Liver (tissue), 9 donors: ENCODE results near the gene TFF3. TPM values are rescaled to one million over a fixed set of nuclear protein-coding genes. Genes with fewer than 3 reads are reported as not detected.
A peak's percentile ranks its signal among the peaks of the same experiment; 100 is the strongest.

Experiments used
- DNase-seq: peaks from one replicate; pipeline ENCODE4 v3.0.0-alpha.2; 2017; ENCODE audit warnings: low spot score
- H3K27ac ChIP-seq, 2 donors: one replicate each; pipeline ENCODE4 v1.7.0; 2013; ENCODE audit warnings: inconsistent platforms in 2 of 2, low read length in 2 of 2, control low read depth in 1 of 2, low read depth in 1 of 2, mild to moderate bottlenecking in 1 of 2
- H3K27me3 ChIP-seq, 4 donors: one replicate each; pipeline versions ENCODE4 v1.6.1 to v1.7.0; 2013; ENCODE audit warnings: low read length in 3 of 4, inconsistent platforms in 1 of 4, mild to moderate bottlenecking in 1 of 4, moderate library complexity in 1 of 4; ENCODE audit not compliant: control insufficient read depth in 4 of 4, insufficient read depth in 4 of 4
- H3K36me3 ChIP-seq, 4 donors: one replicate each; pipeline versions ENCODE4 v1.6.1 to v1.7.0; 2013; ENCODE audit warnings: low read length in 3 of 4, mild to moderate bottlenecking in 3 of 4, low read depth in 1 of 4, moderate library complexity in 1 of 4; ENCODE audit not compliant: control insufficient read depth in 4 of 4, insufficient read depth in 3 of 4
- H3K4me1 ChIP-seq, 4 donors: one replicate each; pipeline versions ENCODE4 v1.6.1 to v1.7.0; 2013; ENCODE audit warnings: low read length in 3 of 4, mild to moderate bottlenecking in 3 of 4, moderate library complexity in 1 of 4; ENCODE audit not compliant: control insufficient read depth in 4 of 4, insufficient read depth in 4 of 4
- H3K4me3 ChIP-seq, 3 donors: one replicate each; pipeline versions ENCODE4 v1.6.1 to v1.7.0; 2013; ENCODE audit warnings: low read length in 3 of 3, control low read depth in 1 of 3, low read depth in 1 of 3, mild to moderate bottlenecking in 1 of 3
- H3K9ac ChIP-seq, 2 donors: one replicate each; pipeline ENCODE4 v1.7.0; 2013; ENCODE audit warnings: low read length in 2 of 2, mild to moderate bottlenecking in 2 of 2, moderate library complexity in 2 of 2, control low read depth in 1 of 2, low read depth in 1 of 2
- H3K9me3 ChIP-seq, 4 donors: one replicate each; pipeline versions ENCODE4 v1.6.1 to v1.7.0; 2013; ENCODE audit warnings: low read length in 3 of 4; ENCODE audit not compliant: control insufficient read depth in 4 of 4
- EGR1 ChIP-seq, 2 donors: IDR thresholded peaks; 2 replicates each; pipeline ENCODE4 v1.6.1; 2016 to 2018; ENCODE audit warnings: antibody characterized with exemption in 2 of 2, low read depth in 2 of 2
- FOXA1 ChIP-seq: IDR thresholded peaks from 2 replicates; pipeline ENCODE4 v1.6.1; 2016; ENCODE audit warnings: antibody characterized with exemption
- GABPA ChIP-seq, 2 donors: IDR thresholded peaks in 1 of 2; conservative IDR thresholded peaks in 1 of 2; 2 replicates each; pipeline ENCODE4 v1.6.1; 2016; ENCODE audit warnings: antibody characterized with exemption in 2 of 2, mild to moderate bottlenecking in 1 of 2, moderate library complexity in 1 of 2
- HNF4A ChIP-seq, 2 donors: conservative IDR thresholded peaks; 2 replicates each; pipeline ENCODE4 v1.6.1; 2016; ENCODE audit warnings: antibody characterized with exemption in 2 of 2, mild to moderate bottlenecking in 2 of 2
- JUND ChIP-seq, 2 donors: IDR thresholded peaks; 2 replicates each; pipeline ENCODE4 v1.6.1; 2016; ENCODE audit warnings: antibody characterized with exemption in 2 of 2
- NR2F2 ChIP-seq: IDR thresholded peaks from 2 replicates; pipeline ENCODE4 v1.6.1; 2016; ENCODE audit warnings: antibody characterized with exemption
- RAD21 ChIP-seq, 2 donors: IDR thresholded peaks; 2 replicates each; pipeline ENCODE4 v1.6.1; 2016; ENCODE audit warnings: antibody characterized with exemption in 2 of 2, mild to moderate bottlenecking in 2 of 2
- RXRA ChIP-seq, 2 donors: IDR thresholded peaks; 2 replicates each; pipeline ENCODE4 v1.6.1; 2017 to 2018; ENCODE audit warnings: antibody characterized with exemption in 2 of 2, mild to moderate bottlenecking in 1 of 2
- SP1 ChIP-seq: IDR thresholded peaks from 2 replicates; pipeline ENCODE4 v1.6.1; 2018; ENCODE audit warnings: antibody characterized with exemption, mild to moderate bottlenecking
- TAF1 ChIP-seq: conservative IDR thresholded peaks from 2 replicates; pipeline ENCODE4 v1.6.1; 2016; ENCODE audit warnings: antibody characterized with exemption, mild to moderate bottlenecking
- YY1 ChIP-seq: IDR thresholded peaks from 2 replicates; pipeline ENCODE4 v1.6.1; 2016; ENCODE audit warnings: antibody characterized with exemption, mild to moderate bottlenecking
- WGBS: extraction: QIAGEN DNeasy Blood & Tissue Kit; methylation state at CpG from one replicate; pipeline ENCODE4 v1.1.7; 2013; 5-methylcytosine and 5-hydroxymethylcytosine counted together
- polyA plus RNA-seq, 2 donors: library from polyadenylated mRNA; stranded (reverse) in 1 of 2; unstranded in 1 of 2; fragments of 200-250 nt in 1 of 2; fragments of >200 nt in 1 of 2; fragmentation: Nextera tagmentation in 1 of 2; extraction: Ambion mirVana in 1 of 2; gene quantifications; one replicate each; pipeline versions ENCODE4 v1.2.1 to v1.2.3, GENCODE V29; 2013 to 2015
- total RNA-seq, 2 donors: library from RNA; depleted of rRNA; stranded (reverse); fragments of >200 nt; gene quantifications; one replicate each; pipeline ENCODE4 v1.2.3, GENCODE V29; 2014
- TF ChIP-seq, protein P1 (sequence below): fragments of 150-350 bp; IDR thresholded peaks from 2 replicates; pipeline ENCODE4 v1.5.1; 2017; ENCODE audit warnings: improper control_type of control experiment, low read depth, low read length; ENCODE audit not compliant: missing input control
- TF ChIP-seq, protein P2 (sequence below): IDR thresholded peaks from 2 replicates; pipeline ENCODE4 v1.6.1; 2016; ENCODE audit warnings: antibody characterized with exemption, mild to moderate bottlenecking
- TF ChIP-seq, protein P3 (sequence below): IDR thresholded peaks from 2 replicates; pipeline ENCODE4 v1.6.1; 2016; ENCODE audit warnings: antibody characterized with exemption
- donor health status: healthy.
- donor health status: healthy.
- donor health status: healthy.
- donor health status: healthy.
- donor health status: healthy.

The TFF3 gene
- total and polyA plus RNA-seq, 4 donors, result 0.09 to 4.1 (median 1.5) TPM

DNA sequence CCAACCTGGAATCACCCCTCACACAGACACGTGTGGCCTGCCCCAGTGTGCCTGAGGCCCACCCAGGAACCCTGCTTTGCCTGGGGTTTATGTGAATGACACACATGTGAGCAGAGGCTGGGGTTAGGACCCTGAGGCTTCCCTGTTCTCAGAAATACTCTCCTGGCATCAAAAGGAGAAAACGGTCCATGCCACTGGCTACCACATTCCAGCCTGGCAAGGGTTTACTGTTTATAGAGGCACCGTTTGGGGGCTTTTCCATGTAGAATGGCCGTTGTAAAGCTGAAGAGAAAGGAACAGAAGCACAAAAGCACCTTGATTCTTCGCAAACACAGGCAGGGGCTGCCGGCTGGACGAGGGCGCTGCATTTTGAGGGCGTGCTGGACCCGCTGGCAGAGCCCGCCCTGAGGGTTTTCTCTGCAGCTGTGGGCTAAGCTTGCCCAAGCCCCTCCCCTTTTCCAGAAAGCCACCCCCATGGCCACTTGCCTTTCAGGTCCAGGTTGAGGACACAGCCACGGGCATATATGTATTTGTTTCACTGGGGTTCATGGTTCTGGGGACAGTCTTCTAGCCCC is 13.0 kb downstream of the TFF3 start:
- H3K27ac ChIP-seq, result peak overlapping the region; percentile 38 to 61
- H3K36me3 ChIP-seq, result no peaks in the 10 kb centered on the region
- no peak overlapping the region for H3K9ac ChIP-seq
- H3K9me3 ChIP-seq, result no peaks in the 10 kb centered on the region
- no peaks in the 10 kb centered on the region for H3K27me3 ChIP-seq
- DNase-seq, result no peak
- WGBS, result 69% methylated on average over 12 of the region's 12 CpGs
- no peak for TF ChIP-seq EGR1 (IDR thresholded peaks at IDR 0.05; ENCODE audit: low read depth in 2 of 2)
- TF ChIP-seq, protein P1, sequence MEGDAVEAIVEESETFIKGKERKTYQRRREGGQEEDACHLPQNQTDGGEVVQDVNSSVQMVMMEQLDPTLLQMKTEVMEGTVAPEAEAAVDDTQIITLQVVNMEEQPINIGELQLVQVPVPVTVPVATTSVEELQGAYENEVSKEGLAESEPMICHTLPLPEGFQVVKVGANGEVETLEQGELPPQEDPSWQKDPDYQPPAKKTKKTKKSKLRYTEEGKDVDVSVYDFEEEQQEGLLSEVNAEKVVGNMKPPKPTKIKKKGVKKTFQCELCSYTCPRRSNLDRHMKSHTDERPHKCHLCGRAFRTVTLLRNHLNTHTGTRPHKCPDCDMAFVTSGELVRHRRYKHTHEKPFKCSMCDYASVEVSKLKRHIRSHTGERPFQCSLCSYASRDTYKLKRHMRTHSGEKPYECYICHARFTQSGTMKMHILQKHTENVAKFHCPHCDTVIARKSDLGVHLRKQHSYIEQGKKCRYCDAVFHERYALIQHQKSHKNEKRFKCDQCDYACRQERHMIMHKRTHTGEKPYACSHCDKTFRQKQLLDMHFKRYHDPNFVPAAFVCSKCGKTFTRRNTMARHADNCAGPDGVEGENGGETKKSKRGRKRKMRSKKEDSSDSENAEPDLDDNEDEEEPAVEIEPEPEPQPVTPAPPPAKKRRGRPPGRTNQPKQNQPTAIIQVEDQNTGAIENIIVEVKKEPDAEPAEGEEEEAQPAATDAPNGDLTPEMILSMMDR, result no peak
- TF ChIP-seq RXRA (IDR thresholded peaks at IDR 0.05), result no peak
- no peak for TF ChIP-seq GABPA (IDR thresholded peaks at IDR 0.05 in 1 of 2, conservative IDR thresholded peaks at IDR 0.05 in 1 of 2)
- no peak for TF ChIP-seq YY1
- no peak for TF ChIP-seq JUND (IDR thresholded peaks at IDR 0.05)
- no peak for TF ChIP-seq FOXA1
- no peak for TF ChIP-seq TAF1
- no peak for TF ChIP-seq HNF4A (conservative IDR thresholded peaks at IDR 0.05)
- TF ChIP-seq SP1, result no peak
- no peak for TF ChIP-seq RAD21 (IDR thresholded peaks at IDR 0.05)
- TF ChIP-seq, protein P2, sequence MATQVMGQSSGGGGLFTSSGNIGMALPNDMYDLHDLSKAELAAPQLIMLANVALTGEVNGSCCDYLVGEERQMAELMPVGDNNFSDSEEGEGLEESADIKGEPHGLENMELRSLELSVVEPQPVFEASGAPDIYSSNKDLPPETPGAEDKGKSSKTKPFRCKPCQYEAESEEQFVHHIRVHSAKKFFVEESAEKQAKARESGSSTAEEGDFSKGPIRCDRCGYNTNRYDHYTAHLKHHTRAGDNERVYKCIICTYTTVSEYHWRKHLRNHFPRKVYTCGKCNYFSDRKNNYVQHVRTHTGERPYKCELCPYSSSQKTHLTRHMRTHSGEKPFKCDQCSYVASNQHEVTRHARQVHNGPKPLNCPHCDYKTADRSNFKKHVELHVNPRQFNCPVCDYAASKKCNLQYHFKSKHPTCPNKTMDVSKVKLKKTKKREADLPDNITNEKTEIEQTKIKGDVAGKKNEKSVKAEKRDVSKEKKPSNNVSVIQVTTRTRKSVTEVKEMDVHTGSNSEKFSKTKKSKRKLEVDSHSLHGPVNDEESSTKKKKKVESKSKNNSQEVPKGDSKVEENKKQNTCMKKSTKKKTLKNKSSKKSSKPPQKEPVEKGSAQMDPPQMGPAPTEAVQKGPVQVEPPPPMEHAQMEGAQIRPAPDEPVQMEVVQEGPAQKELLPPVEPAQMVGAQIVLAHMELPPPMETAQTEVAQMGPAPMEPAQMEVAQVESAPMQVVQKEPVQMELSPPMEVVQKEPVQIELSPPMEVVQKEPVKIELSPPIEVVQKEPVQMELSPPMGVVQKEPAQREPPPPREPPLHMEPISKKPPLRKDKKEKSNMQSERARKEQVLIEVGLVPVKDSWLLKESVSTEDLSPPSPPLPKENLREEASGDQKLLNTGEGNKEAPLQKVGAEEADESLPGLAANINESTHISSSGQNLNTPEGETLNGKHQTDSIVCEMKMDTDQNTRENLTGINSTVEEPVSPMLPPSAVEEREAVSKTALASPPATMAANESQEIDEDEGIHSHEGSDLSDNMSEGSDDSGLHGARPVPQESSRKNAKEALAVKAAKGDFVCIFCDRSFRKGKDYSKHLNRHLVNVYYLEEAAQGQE, result no peak
- TF ChIP-seq, protein P3, sequence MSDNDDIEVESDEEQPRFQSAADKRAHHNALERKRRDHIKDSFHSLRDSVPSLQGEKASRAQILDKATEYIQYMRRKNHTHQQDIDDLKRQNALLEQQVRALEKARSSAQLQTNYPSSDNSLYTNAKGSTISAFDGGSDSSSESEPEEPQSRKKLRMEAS, result no peak
- H3K4me3 ChIP-seq, result no peak overlapping the region
- no peaks in the 10 kb centered on the region for H3K4me1 ChIP-seq

DNA sequence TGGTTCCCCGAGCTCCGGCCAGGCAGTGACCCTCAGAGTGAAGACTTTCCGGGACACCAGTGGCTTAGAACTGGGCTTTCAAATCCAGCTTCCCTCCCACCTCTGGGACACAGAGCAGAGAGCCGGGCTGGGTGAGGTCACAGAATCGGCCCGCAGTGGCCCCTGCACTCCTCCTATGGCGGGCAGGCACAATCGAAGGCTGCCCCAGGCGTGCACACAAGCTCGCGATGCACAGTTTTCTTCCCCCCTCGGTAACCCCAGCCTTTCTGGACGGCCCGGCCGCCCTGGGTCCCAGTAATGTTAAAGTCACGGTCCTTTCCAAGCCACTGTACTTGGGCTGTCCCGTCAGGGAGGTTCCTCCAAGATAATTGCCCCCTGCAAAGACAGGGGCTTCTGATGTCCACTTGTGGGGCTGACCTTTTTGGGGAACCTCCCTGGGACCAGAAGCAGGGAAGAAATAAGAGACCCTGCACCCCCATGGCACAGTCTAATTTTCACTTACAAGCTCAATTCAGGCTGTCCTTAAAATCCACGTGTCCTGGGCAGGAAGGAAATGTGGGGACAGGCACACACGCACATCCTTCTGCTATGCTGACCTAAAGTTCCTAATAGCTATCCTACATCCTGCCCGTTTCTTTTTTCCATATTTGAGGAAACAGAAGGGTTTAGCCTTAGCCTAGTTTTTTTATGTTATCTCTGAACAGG is 13.7 kb downstream of the TFF3 start:
- no peak for TF ChIP-seq EGR1 (IDR thresholded peaks at IDR 0.05; ENCODE audit: low read depth in 2 of 2)
- TF ChIP-seq NR2F2, result peak; percentile 97
- peak; percentile 63 for TF ChIP-seq SP1
- peak in 1 of 2 donors; percentile 48 for TF ChIP-seq RXRA (IDR thresholded peaks at IDR 0.05)
- Histone ChIP-seq H3K27me3 (no peaks in the 10 kb centered on the region), H3K27ac (peak overlapping the region; percentile 38 to 61), H3K36me3 (no peaks in the 10 kb centered on the region), H3K9me3 (no peaks in the 10 kb centered on the region), H3K4me1 (no peaks in the 10 kb centered on the region), H3K4me3 (no peak overlapping the region), H3K9ac (no peak overlapping the region)
- no peak for DNase-seq
- WGBS, result 77% methylated on average over 20 of the region's 20 CpGs
